GM12873 (cell line): ENCODE results near the gene COL6A3.

ENCODE experiments used
- CTCF ChIP-seq: IDR thresholded peaks from 2 replicates; pipeline ENCODE4 v1.5.1; 2012; ENCODE audit warnings: low read depth, mild to moderate bottlenecking, moderate library complexity, low read length, control low read depth; ENCODE audit not compliant: insufficient read depth; ENCODE audit errors: missing control alignments

COL6A3 gene

DNA sequence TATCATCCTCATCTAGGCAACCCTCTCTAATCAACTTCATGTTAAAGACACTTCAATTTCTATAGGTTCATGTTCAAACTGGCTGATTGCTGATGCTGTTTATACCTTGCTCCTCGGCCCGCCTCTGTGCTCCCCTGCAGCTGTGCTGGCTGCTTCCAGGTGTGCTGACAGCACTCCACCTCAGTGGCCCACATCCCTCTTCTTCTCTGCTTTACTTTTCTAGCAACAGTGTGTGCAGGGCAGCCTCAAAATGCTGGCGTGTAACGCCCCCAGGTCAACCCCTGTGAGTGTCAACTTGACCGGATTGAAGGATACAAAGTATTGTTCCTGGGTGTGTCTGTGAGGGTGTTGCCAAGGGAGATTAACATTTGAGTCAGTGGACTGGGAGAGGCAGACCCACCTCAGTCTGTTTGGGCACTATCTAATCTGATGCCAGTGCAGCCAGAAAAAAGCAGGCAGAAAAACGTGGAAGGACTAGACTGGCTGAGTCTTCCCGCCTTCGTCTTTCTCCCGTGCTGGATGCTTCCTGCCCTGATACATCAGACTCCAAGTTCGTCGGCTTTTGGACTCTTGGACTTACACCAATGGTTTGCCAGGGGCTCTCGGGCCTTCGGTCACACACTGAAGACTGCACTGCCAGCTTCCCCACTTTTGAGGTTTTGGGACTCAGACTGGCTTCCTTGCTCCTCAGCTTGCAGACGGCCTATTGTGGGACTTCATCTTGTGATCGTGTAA is 94.7 kb downstream of the COL6A3 start:
- no peak for TF ChIP-seq CTCF

DNA sequence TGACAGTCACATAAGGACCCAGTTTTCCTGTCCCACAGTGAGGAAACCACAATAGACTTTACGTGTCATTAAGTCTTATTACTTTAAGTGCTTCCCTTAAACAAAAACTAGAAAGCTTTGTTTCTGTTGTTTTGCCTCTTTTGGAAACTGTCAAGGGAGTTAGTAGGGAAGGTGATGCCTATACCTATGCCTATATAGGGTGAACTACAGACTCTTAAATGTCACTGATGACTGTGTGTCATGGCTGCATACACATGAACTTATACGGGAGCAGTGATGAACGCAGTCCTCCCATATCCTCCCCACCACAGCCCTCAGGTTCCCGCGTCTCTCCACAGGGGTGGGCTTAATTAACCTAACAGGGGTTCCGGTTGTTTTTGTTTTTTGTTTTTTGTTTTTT is 97.6 kb downstream of the COL6A3 start:
- no peak for TF ChIP-seq CTCF

DNA sequence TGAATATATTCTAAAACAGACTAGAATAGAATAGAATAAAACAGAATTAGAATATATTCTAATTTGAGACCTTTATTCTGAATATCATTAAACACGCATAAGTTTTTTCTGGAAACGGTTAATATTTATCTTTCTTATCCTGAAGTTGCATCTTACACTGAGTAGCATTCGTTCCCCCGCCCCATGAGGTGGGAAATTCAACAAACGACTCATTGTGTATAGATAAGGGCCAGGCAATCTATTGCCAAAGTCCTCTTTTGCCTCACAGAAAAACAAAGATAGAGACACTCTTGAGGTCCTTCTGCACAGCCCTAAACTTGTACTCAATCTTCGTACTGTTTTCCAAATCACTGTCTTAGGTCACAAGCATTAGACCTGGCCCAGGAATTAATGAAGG is 98.1 kb downstream of the COL6A3 start:
- no peak for TF ChIP-seq CTCF

DNA sequence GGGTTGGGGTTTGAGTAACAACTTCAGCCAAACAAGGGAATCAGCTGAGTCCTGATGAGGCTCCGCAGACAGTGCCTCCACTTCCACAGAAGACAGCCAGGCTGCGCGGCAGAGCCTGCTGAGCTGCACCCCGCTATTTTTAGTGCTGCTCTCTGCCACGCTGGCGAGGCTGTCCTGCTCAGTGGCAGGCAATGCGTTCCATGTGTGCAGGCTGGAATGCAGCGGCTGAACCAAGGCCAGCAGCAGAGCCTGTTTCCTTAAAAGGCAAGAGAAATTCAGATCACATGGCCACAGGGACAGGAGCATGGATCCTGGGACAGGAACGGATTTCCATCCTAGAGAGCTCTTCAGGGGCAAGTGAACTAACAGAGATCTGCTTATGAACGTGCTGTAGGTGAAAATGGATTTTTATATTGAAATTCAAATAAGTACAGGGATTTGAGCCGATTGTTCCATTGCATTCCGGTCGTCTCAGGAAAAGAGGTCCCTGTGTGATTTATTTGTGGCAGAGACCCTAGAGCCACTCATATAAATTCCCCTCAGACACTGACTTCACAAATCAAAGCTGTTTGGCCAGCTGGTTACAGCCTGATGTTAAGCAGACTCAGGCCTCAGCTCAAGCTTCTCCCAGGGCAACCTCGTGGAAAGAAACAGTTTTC is 98.7 kb downstream of the COL6A3 start:
- TF ChIP-seq CTCF: no peak

DNA sequence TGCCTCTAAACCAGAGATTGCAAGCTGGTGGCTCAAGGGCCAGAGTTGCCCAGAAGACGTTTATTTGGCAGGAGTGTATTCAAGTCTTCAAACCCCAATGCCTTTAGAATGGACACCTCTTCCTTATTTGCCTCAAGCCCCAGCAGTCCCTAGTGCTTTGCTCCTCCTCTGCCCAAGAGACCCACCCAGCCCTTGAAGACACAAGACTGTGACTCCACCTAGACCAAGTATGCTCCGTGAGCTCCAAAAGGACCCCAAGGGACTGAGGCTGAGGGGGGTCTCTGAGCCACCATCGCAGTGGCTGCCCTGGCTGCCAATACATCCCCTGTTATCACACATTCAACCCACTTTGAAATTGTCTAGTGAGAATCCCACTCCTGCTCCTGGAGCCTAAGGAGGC is 99.3 kb downstream of the COL6A3 start:
- TF ChIP-seq CTCF: no peak

DNA sequence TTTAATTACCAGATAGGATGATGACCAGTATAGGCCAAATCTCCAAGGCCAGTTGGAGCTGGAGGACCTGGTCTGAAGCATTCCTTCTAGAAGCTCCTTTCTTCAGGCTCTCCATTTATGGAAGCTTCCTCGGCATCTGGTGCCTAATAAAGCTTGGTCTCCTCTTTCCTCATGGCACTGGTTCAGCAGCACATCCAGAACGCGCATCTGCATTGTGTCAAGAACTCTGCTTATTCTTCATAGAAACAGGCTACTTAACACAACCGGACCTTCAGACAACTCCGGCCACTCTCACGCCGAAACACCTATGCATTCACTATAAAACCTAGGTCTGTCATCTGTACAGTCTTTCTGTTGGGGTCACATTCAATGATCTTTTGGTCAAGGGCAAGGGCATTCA is 99.8 kb downstream of the COL6A3 start:
- no peak for TF ChIP-seq CTCF

DNA sequence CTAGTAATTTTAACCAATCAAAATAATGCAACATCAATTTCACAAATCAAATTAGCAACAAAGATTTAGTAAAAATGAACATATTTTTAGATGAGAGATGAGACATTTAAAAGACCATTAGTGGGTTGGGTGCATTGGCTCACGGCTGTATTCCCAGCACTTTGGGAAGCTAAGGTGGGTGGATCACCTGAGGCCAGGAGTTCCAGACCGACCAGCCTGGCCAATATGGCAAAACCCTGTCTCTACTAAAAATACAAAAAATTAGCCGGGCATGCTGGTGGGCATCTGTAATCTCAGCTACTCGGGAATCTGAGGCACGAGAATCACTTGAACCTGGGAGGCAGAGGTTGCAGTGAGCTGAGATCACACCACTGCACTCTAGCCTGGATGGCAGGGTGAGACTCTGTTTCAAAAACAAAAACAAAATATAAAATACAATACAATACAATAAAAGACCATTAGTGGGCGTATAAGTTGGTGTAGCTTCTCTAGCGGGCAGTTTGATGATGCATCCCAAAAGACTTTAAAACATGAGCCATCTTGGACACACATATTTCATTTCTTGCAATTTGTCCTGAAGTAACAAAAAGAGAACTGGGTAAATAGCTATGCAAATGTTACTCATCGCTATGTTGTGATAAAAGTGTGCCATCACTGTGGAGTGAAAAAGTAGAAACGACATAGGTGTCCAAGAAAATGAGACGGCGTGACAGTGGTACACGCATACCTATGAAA is 101.8 kb downstream of the COL6A3 start:
- no peak for TF ChIP-seq CTCF
